Ovary (tissue), 3 donors: ENCODE data around the gene RNF114.

Experiments
- CTCF ChIP-seq, 3 donors: fragments of 450-650 bp in 2 of 3; fragments of 200-600 bp in 1 of 3; IDR thresholded peaks; one replicate each; pipeline versions ENCODE4 v1.5.1 to v1.8.0; 2016 to 2022; ENCODE audit warnings: antibody characterized with exemption in 3 of 3, mild to moderate bottlenecking in 1 of 3
- EP300 ChIP-seq: sonication (generic); formaldehyde crosslinking; IDR thresholded peaks from one replicate; pipeline ENCODE4 v1.6.1; 2017; ENCODE audit warnings: antibody characterized with exemption
- POLR2A ChIP-seq: fragments of 450-650 bp; IDR thresholded peaks from one replicate; pipeline ENCODE4 v1.6.1; 2017; ENCODE audit warnings: antibody characterized with exemption, mild to moderate bottlenecking, moderate library complexity
- donor health status: DM: no; HTN: no; CAD: no.

GRCh38 chr20:49938173-49939163 lies 2.3 kb downstream of the RNF114 start:
- no peak for TF ChIP-seq CTCF (IDR thresholded peaks at IDR 0.05)
- TF ChIP-seq POLR2A, result no peak
- no peak for TF ChIP-seq EP300
